HEK293T (cell line): ENCODE measurements around the gene ROBO3.

Experiments
- BHLHE40 ChIP-seq: fragments of 450-650 bp; IDR thresholded peaks from 2 replicates; pipeline ENCODE4 v1.6.1; 2016; ENCODE audit warnings: mild to moderate bottlenecking, moderate library complexity, borderline replicate concordance
- CTBP1 ChIP-seq: fragments of 450-650 bp; IDR thresholded peaks from 2 replicates; pipeline ENCODE4 v1.6.1; 2016; ENCODE audit warnings: borderline replicate concordance
- LEF1 ChIP-seq: fragments of 450-650 bp; IDR thresholded peaks from 2 replicates; pipeline ENCODE4 v1.6.1; 2017; ENCODE audit warnings: mild to moderate bottlenecking, borderline replicate concordance
- SP1 ChIP-seq: fragments of 450-650 bp; IDR thresholded peaks from 2 replicates; pipeline ENCODE4 v1.6.1; 2017
- SUZ12 ChIP-seq: fragments of 450-650 bp; IDR thresholded peaks from 2 replicates; pipeline ENCODE4 v1.6.1; 2016; ENCODE audit warnings: mild to moderate bottlenecking

GRCh38 chr11:124917115-124917637 is 51.9 kb downstream of the ROBO3 start:
- TF ChIP-seq SP1 (no peak), SUZ12 (no peak), CTBP1 (no peak), BHLHE40 (no peak), LEF1 (no peak)
